ENCODE measurements around the gene MINDY4.

- TF ChIP-seq ZNF274 (IDR thresholded peaks at IDR 0.05; ENCODE audit: low read depth, low read length) (no peak), YY1 (IDR thresholded peaks at IDR 0.05; ENCODE audit: insufficient read depth, insufficient read length) (no peak)
These were observed 6.9 kb upstream of the MINDY4 start for GRCh38 chr7:30764030-30764975.

Measured in NT2/D1 (cell line).